Fibroblast of lung (primary cell): ENCODE measurements around the gene C1RL.

Source experiments
- EZH2 ChIP-seq: IDR thresholded peaks from 2 replicates; pipeline ENCODE4 v1.5.1; 2012; ENCODE audit warnings: low read length, control low read depth, mild to moderate bottlenecking; ENCODE audit errors: missing control alignments
- TF ChIP-seq, protein P1 (sequence below), 2 donors: IDR thresholded peaks in 1 of 2; conservative IDR thresholded peaks in 1 of 2; 1 replicate in 1 of 2; 2 replicates in 1 of 2; pipeline ENCODE4 v1.5.1; 2011 to 2012; ENCODE audit warnings: low read length in 2 of 2, control low read depth in 1 of 2, inconsistent platforms in 1 of 2, low read depth in 1 of 2, mild to moderate bottlenecking in 1 of 2

DNA sequence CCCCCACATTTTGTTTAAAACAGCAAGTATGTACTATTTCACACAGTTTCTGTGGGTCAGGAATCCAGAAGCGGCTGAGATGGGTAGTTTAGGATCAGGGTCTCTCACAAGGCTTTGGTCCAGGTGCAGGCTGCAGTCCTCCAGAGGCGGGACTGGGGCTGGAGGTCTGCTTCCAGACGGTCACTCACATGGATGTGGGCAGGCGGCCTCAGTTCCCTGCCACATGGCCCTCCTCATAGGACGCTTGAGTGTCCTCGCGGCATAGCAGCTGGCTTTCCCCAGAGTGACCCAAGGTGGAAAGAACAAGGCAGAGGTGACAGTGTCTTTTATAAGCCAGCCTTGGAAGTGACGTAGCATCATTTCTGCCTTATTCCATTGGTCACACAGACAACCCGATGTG is 7.9 kb upstream of the C1RL start:
- TF ChIP-seq, protein P1, sequence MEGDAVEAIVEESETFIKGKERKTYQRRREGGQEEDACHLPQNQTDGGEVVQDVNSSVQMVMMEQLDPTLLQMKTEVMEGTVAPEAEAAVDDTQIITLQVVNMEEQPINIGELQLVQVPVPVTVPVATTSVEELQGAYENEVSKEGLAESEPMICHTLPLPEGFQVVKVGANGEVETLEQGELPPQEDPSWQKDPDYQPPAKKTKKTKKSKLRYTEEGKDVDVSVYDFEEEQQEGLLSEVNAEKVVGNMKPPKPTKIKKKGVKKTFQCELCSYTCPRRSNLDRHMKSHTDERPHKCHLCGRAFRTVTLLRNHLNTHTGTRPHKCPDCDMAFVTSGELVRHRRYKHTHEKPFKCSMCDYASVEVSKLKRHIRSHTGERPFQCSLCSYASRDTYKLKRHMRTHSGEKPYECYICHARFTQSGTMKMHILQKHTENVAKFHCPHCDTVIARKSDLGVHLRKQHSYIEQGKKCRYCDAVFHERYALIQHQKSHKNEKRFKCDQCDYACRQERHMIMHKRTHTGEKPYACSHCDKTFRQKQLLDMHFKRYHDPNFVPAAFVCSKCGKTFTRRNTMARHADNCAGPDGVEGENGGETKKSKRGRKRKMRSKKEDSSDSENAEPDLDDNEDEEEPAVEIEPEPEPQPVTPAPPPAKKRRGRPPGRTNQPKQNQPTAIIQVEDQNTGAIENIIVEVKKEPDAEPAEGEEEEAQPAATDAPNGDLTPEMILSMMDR (conservative IDR thresholded peaks at IDR 0.05 in 1 of 2, IDR thresholded peaks at IDR 0.05 in 1 of 2; ENCODE audit: low read depth in 1 of 2, low read length in 2 of 2) = no peak
- no peak for TF ChIP-seq EZH2
